ENCODE data around the gene C11orf16. TPM values are rescaled to one million over a fixed set of nuclear protein-coding genes. Genes with fewer than 3 reads are reported as not detected.

Gene C11orf16
- polyA plus RNA-seq, 3 donors, result not detected

DNA sequence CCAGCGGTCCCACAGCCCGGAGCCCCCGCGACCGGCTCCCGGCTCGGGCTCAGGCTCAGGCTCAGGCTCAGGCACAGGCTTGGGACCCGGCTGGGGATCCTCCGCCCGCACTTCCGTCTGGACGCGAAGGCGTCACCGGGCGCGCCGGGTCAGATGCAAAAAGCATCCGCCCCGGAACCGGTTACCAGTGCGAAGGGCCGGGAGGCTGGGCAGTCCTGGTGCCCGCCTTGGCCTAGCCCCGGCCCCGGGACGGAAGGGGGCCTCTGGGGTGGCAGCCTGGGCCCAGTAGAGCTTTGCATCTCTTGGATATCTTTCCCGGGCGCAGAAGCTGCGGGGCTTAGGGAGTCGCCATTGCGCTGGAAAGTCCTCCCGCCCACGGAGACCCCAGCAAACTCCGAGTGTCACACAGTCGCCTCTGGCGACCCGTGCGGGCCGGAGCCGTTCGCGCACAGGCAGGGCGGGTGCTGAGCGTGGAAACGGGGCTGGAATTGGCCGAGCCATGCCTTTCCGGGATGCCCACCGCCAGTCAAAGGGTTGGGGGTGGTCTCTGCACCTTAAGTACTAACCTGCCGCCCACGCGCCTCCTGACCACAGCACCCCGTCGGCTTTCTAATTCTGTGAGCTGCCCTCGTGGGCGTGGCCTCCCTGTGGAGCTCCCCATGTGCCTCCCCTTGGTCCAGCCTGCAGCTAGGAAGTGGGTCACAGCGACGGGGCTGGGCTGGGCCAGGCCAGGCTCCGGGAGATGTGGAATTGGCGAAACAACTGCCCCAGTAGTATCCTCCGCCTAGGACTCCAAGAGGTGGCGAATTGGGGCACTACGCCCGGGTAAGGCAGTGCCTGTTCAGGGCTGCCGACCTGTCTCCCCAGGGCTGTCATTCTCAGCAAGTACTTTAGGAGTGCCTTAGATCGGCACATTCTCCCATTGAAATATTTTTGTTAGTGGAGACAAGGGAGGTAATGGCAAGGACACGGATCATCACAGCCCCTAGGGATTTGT, 31.9 kb upstream of the C11orf16 start, which contains the start of gene TMEM9B:
TMEM9B (minus strand) TSS at position 119 of the 997 bp plus-strand sequence. CDS start 129 bp downstream, outside the sequence.
- Histone ChIP-seq H4K20me1 (ENCODE audit: insufficient read depth, low read length) (peaks cover 13% of the 10 kb centered on the region), H2AFZ (ENCODE audit: insufficient read depth, low read depth, low read length, poor library complexity, severe bottlenecking) (peak within 1 kb of the TSS; percentile 94), H3K4me2 (replicated peaks; ENCODE audit: extremely low read depth, low read length, poor library complexity, severe bottlenecking) (peak within 1 kb of the TSS; percentile 94), H3K36me3 (replicated peaks in 1 of 2; ENCODE audit: control insufficient read depth in 1 of 2, insufficient read depth in 2 of 2, low read length in 2 of 2) (peaks cover 0 to 7% of the 10 kb centered on the region in 2 donors), H3K4me1 (ENCODE audit: control insufficient read depth in 1 of 2, insufficient read depth in 2 of 2, low read length in 2 of 2) (peaks cover 21 to 26% of the 10 kb centered on the region in 2 donors), H3K9ac (ENCODE audit: insufficient read depth, low read length, poor library complexity, severe bottlenecking) (peak within 1 kb of the TSS; percentile 97), H3K27ac (ENCODE audit: low read depth in 1 of 2, low read length in 2 of 2) (peak within 1 kb of the TSS; percentile 98 to 99), H3K4me3 (replicated peaks in 1 of 3; ENCODE audit: low read depth in 2 of 3, low read length in 3 of 3) (peak within 1 kb of the TSS; percentile 85 to 89 (median 85)), H3K27me3 (ENCODE audit: control insufficient read depth in 2 of 2, insufficient read depth in 2 of 2, low read length in 2 of 2) (no peaks in the 10 kb centered on the region), H3K79me2 (ENCODE audit: insufficient read depth, low read length) (peaks cover 45% of the 10 kb centered on the region), H3K9me3 (replicated peaks in 1 of 2; ENCODE audit: control insufficient read depth in 1 of 2, insufficient read depth in 1 of 2, low read length in 2 of 2) (no peaks in the 10 kb centered on the region)
- peaks cover 35% of the 10 kb centered on the region for H3K4me1 Mint-ChIP-seq
- H3K27me3 Mint-ChIP-seq (ENCODE audit: low read depth in 3 of 3), result peaks cover 0 to 5% (median 0%) of the 10 kb centered on the region in 3 donors
- peaks cover 4 to 7% of the 10 kb centered on the region in 2 donors for H3K36me3 Mint-ChIP-seq
- no peaks in the 10 kb centered on the region for H3K9me3 Mint-ChIP-seq
- TF ChIP-seq, protein P1, sequence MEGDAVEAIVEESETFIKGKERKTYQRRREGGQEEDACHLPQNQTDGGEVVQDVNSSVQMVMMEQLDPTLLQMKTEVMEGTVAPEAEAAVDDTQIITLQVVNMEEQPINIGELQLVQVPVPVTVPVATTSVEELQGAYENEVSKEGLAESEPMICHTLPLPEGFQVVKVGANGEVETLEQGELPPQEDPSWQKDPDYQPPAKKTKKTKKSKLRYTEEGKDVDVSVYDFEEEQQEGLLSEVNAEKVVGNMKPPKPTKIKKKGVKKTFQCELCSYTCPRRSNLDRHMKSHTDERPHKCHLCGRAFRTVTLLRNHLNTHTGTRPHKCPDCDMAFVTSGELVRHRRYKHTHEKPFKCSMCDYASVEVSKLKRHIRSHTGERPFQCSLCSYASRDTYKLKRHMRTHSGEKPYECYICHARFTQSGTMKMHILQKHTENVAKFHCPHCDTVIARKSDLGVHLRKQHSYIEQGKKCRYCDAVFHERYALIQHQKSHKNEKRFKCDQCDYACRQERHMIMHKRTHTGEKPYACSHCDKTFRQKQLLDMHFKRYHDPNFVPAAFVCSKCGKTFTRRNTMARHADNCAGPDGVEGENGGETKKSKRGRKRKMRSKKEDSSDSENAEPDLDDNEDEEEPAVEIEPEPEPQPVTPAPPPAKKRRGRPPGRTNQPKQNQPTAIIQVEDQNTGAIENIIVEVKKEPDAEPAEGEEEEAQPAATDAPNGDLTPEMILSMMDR (IDR thresholded peaks at IDR 0.05), result no peak
- peak; percentile 84 to 87 (median 84) for DNase-seq
- intact Hi-C loops (cut with micrococcal nuclease), result loop anchor here (5.0 to 10.0 kb wide), 3 partner anchors 50 to 290 kb away; partner anchors contain the start of genes RPL27A (in 1 of the 2) and TRIM66 (in 1 of the 2)
- 0% methylated on average over 63 of the region's 67 CpGs for WGBS (ENCODE audit: insufficient coverage)
- peak within 1 kb of the TSS; percentile 95 to 98 for H3K4me3 Mint-ChIP-seq
- H3K27ac Mint-ChIP-seq, result peak within 1 kb of the TSS; percentile 95 to 100 (median 97)
